ENCODE results near the gene SUV39H1. TPM values are rescaled to one million over a fixed set of nuclear protein-coding genes. Genes with fewer than 3 reads are reported as not detected.
"Not testable (repeated sequence)": the region's sequence is repeated elsewhere in the genome, so short reads cannot be mapped to it uniquely, and the experiment has no call there.

The SUV39H1 gene
- total RNA-seq, 1 donor from 2014 or later: 9.4 TPM

- no peak for DNase-seq (ENCODE audit: low spot score)
- Mint-ChIP-seq H3K36me3 (no peaks in the 10 kb centered on the region), H3K27ac (no peak overlapping the region), H3K4me3 (no peak overlapping the region), H3K27me3 (ENCODE audit: insufficient read depth, low read depth) (peaks cover 12% of the 10 kb centered on the region), H3K9me3 (peaks cover 16% of the 10 kb centered on the region), H3K4me1 (peaks cover 3% of the 10 kb centered on the region)
- Histone ChIP-seq H2AFZ (replicated peaks) (no peak overlapping the region), H4K20me1 (ENCODE audit: low read depth) (no peaks in the 10 kb centered on the region), H3F3A (ENCODE audit: low read depth) (no peaks in the 10 kb centered on the region), H3K4me1 (no peaks in the 10 kb centered on the region), H3K27me3 (no peaks in the 10 kb centered on the region), H3K9me3 (ENCODE audit: low read depth) (no peaks in the 10 kb centered on the region), H3K4me2 (no peak overlapping the region), H3K27ac (no peak overlapping the region), H3K4me3 (no peak overlapping the region), H3K36me3 (no peaks in the 10 kb centered on the region), H3K79me2 (ENCODE audit: low read depth) (no peaks in the 10 kb centered on the region), H3K9ac (no peak overlapping the region)
- TF ChIP-seq CTCF (IDR thresholded peaks at IDR 0.05) (no peak), EZH2phosphoT487 (IDR thresholded peaks at IDR 0.05) (no peak), EZH2 (IDR thresholded peaks at IDR 0.05) (no peak)
These were observed 11.1 kb upstream of the SUV39H1 start for GRCh38 chrX:48685416-48685815.

- Histone ChIP-seq H3K9me3 (ENCODE audit: low read depth) (no peaks in the 10 kb centered on the region), H3F3A (ENCODE audit: low read depth) (no peaks in the 10 kb centered on the region), H3K36me3 (no peaks in the 10 kb centered on the region), H3K4me3 (no peak overlapping the region), H3K4me1 (no peaks in the 10 kb centered on the region), H2AFZ (replicated peaks) (no peak overlapping the region), H4K20me1 (ENCODE audit: low read depth) (no peaks in the 10 kb centered on the region), H3K9ac (no peak overlapping the region), H3K27me3 (no peaks in the 10 kb centered on the region), H3K4me2 (no peak overlapping the region), H3K27ac (no peak overlapping the region), H3K79me2 (ENCODE audit: low read depth) (no peaks in the 10 kb centered on the region)
- Mint-ChIP-seq H3K4me3 (no peak overlapping the region), H3K27me3 (ENCODE audit: insufficient read depth, low read depth) (peaks cover 9% of the 10 kb centered on the region), H3K27ac (peak overlapping the region; percentile 63), H3K36me3 (no peaks in the 10 kb centered on the region), H3K4me1 (peaks cover 3% of the 10 kb centered on the region), H3K9me3 (peaks cover 20% of the 10 kb centered on the region)
- DNase-seq (ENCODE audit: low spot score): no peak
- TF ChIP-seq CTCF (IDR thresholded peaks at IDR 0.05) (no peak), EZH2 (IDR thresholded peaks at IDR 0.05) (no peak), EZH2phosphoT487 (IDR thresholded peaks at IDR 0.05) (no peak)
These were observed 7.9 kb upstream of the SUV39H1 start for GRCh38 chrX:48688531-48689150.

- no peaks in the 10 kb centered on the region for H3K4me1 ChIP-seq
- no peaks in the 10 kb centered on the region for H3F3A ChIP-seq (ENCODE audit: low read depth)
- TF ChIP-seq EZH2 (IDR thresholded peaks at IDR 0.05) (no peak), EZH2phosphoT487 (IDR thresholded peaks at IDR 0.05) (no peak), CTCF (IDR thresholded peaks at IDR 0.05) (no peak)
- H2AFZ ChIP-seq (replicated peaks): no peak overlapping the region
- H3K4me2 ChIP-seq: no peak overlapping the region
- DNase-seq (ENCODE audit: low spot score): no peak
- H3K36me3 Mint-ChIP-seq: no peaks in the 10 kb centered on the region
- no peaks in the 10 kb centered on the region for H3K9me3 ChIP-seq (ENCODE audit: low read depth)
- H3K9me3 Mint-ChIP-seq: peaks cover 19% of the 10 kb centered on the region
- peaks cover 9% of the 10 kb centered on the region for H3K27me3 Mint-ChIP-seq (ENCODE audit: insufficient read depth, low read depth)
- H3K4me3 ChIP-seq: no peak overlapping the region
- no peak overlapping the region for H3K9ac ChIP-seq
- no peak overlapping the region for H3K27ac ChIP-seq
- no peaks in the 10 kb centered on the region for H3K36me3 ChIP-seq
- H3K4me3 Mint-ChIP-seq: no peak overlapping the region
- no peaks in the 10 kb centered on the region for H3K79me2 ChIP-seq (ENCODE audit: low read depth)
- H3K27me3 ChIP-seq: peaks cover under 1% of the 10 kb centered on the region
- H4K20me1 ChIP-seq (ENCODE audit: low read depth): no peaks in the 10 kb centered on the region
- peaks cover 3% of the 10 kb centered on the region for H3K4me1 Mint-ChIP-seq
- peak overlapping the region; percentile 63 for H3K27ac Mint-ChIP-seq
These were observed 7.2 kb upstream of the SUV39H1 start for GRCh38 chrX:48689208-48689920.

GRCh38 chrX:48691746-48692145 is 4.8 kb upstream of the SUV39H1 start:
- H3K9ac ChIP-seq; H3K27ac Mint-ChIP-seq; DNase-seq (ENCODE audit: low spot score); H3K4me3 ChIP-seq; H3K4me3 Mint-ChIP-seq; H3K4me1 ChIP-seq; H4K20me1 ChIP-seq (ENCODE audit: low read depth); H3K27ac ChIP-seq; H3K36me3 ChIP-seq; H3K27me3 Mint-ChIP-seq (ENCODE audit: insufficient read depth, low read depth); H2AFZ ChIP-seq (replicated peaks); H3K4me2 ChIP-seq; H3K79me2 ChIP-seq (ENCODE audit: low read depth); H3K36me3 Mint-ChIP-seq; H3K9me3 ChIP-seq (ENCODE audit: low read depth); H3K27me3 ChIP-seq; H3F3A ChIP-seq (ENCODE audit: low read depth): not testable (repeated sequence)
- Mint-ChIP-seq H3K9me3 (peaks cover 17% of the 10 kb centered on the region), H3K4me1 (peaks cover 14% of the 10 kb centered on the region)
